Mucosa of descending colon (tissue), 3 donors: ENCODE data around the gene DNTT. TPM values are rescaled to one million over a fixed set of nuclear protein-coding genes. Genes with fewer than 3 reads are reported as not detected.

Experiments
- ATAC-seq: fragments of 200-7000 bp; cut with Tn5 transposase; one replicate; pipeline ENCODE4 v1.9.1; 2020; ENCODE audit warnings: mild to moderate bottlenecking, moderate library complexity
- DNase-seq, 3 donors: peaks; one replicate each; pipeline ENCODE4 v3.0.0-alpha.2; 2020
- H3K36me3 ChIP-seq: fragments of 200-600 bp; one replicate; pipeline ENCODE4 v1.8.0; 2021; ENCODE audit warnings: low read depth, mild to moderate bottlenecking
- H3K4me1 ChIP-seq: fragments of 200-600 bp; one replicate; pipeline ENCODE4 v1.8.0; 2021; ENCODE audit warnings: low read depth, mild to moderate bottlenecking
- H3K4me3 ChIP-seq: fragments of 200-600 bp; one replicate; pipeline ENCODE4 v1.8.0; 2021; ENCODE audit warnings: mild to moderate bottlenecking
- H3K9me3 ChIP-seq: fragments of 200-600 bp; one replicate; pipeline ENCODE4 v1.8.0; 2021; ENCODE audit warnings: mild to moderate bottlenecking
- intact Hi-C, 2 donors: fragments of 100-400 bp; cut with DNase I in 1 of 2; cut with micrococcal nuclease in 1 of 2; formaldehyde crosslinking; loops; one replicate each; pipeline versions ENCODE4 v1.11.0 to v1.11.1; 2022; cut with DNase I, micrococcal nuclease
- total RNA-seq, 3 donors: library from RNA; stranded (reverse); fragmentation: NEBNext Ultra II Directional in 2 of 3; extraction: Animal tissue kit (Norgen Biotek cat#: 25700) in 2 of 3; gene quantifications; one replicate each; pipeline versions ENCODE4 v1.2.1 to v1.2.4, GENCODE V29; 2021 to 2023
- TF ChIP-seq, protein P1 (sequence below): fragments of 200-600 bp; IDR thresholded peaks from one replicate; pipeline ENCODE4 v1.8.0; 2022; ENCODE audit warnings: antibody characterized with exemption, mild to moderate bottlenecking
- donor health status: DM: no; HTN: no; CAD: no; lungs with moderate emphysema.
- donor health status: DM: no; HTN: no; CAD: no.
- donor health status: DM: no; HTN: yes; CAD: no.

DNTT gene
- total RNA-seq, 3 donors from 2014 or later = not detected

GRCh38 chr10:96317067-96317833 lies 13.0 kb downstream of the DNTT start:
- H3K4me3 ChIP-seq = no peak overlapping the region
- TF ChIP-seq, protein P1, sequence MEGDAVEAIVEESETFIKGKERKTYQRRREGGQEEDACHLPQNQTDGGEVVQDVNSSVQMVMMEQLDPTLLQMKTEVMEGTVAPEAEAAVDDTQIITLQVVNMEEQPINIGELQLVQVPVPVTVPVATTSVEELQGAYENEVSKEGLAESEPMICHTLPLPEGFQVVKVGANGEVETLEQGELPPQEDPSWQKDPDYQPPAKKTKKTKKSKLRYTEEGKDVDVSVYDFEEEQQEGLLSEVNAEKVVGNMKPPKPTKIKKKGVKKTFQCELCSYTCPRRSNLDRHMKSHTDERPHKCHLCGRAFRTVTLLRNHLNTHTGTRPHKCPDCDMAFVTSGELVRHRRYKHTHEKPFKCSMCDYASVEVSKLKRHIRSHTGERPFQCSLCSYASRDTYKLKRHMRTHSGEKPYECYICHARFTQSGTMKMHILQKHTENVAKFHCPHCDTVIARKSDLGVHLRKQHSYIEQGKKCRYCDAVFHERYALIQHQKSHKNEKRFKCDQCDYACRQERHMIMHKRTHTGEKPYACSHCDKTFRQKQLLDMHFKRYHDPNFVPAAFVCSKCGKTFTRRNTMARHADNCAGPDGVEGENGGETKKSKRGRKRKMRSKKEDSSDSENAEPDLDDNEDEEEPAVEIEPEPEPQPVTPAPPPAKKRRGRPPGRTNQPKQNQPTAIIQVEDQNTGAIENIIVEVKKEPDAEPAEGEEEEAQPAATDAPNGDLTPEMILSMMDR = no peak
- intact Hi-C loops = no loop called here
- no peak for DNase-seq
- no peak for ATAC-seq
- H3K36me3 ChIP-seq = no peaks in the 10 kb centered on the region
- no peaks in the 10 kb centered on the region for H3K4me1 ChIP-seq
- H3K9me3 ChIP-seq = no peaks in the 10 kb centered on the region

- no peak overlapping the region for H3K4me3 ChIP-seq
- H3K4me1 ChIP-seq = no peaks in the 10 kb centered on the region
- ATAC-seq = peak; percentile 18
- DNase-seq = no peak
- TF ChIP-seq, protein P1 = no peak
- no peaks in the 10 kb centered on the region for H3K36me3 ChIP-seq
- intact Hi-C loops = no loop called here
- H3K9me3 ChIP-seq = no peaks in the 10 kb centered on the region
Measured at GRCh38 chr10:96319754-96320474, 15.7 kb downstream of the DNTT start.

DNA sequence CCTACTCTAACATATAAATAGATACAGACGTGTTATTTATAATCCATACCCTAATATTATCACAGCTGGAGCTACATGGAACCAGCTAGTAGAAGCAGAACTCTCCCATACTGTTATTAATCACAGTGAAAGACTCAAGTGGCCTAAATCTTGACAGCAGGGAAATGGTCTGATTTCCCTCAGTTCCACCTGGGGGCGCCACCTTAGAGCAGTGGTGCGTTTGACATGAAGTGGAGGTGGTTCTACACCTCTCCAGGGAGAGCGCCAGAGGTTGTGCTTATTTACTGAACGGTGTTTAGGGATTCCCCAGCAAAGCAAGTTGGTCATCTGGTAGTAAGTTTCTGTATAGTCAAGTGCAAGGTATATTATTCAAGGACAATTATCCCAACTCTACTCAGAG lies 17.6 kb downstream of the DNTT start:
- TF ChIP-seq, protein P1 = no peak
- no peaks in the 10 kb centered on the region for H3K36me3 ChIP-seq
- H3K4me3 ChIP-seq = no peak overlapping the region
- H3K9me3 ChIP-seq = no peaks in the 10 kb centered on the region
- no peak for ATAC-seq
- no peak for DNase-seq
- intact Hi-C loops = no loop called here
- no peaks in the 10 kb centered on the region for H3K4me1 ChIP-seq

DNA sequence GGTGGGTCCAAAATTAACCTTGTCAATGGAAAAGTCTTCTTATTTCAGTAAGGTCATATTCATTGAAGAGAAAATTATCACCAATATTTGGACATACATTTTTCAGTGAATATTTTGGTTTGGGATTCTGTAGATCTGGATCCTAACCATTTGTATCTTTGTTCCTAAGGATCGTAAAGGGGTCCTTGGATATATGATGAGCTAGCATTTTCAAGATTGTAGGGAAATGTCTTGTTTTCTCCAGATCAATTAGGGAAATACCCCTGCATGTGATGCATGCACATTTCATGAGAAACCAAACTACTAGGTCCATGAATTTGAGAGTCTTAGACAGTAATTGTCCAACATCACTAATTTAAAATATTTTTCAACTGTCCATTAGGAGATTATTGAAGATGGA lies 18.0 kb downstream of the DNTT start:
- no peaks in the 10 kb centered on the region for H3K9me3 ChIP-seq
- ATAC-seq (no peak), DNase-seq (no peak)
- intact Hi-C loops = no loop called here
- TF ChIP-seq, protein P1 = no peak
- no peak overlapping the region for H3K4me3 ChIP-seq
- no peaks in the 10 kb centered on the region for H3K36me3 ChIP-seq
- H3K4me1 ChIP-seq = no peaks in the 10 kb centered on the region

DNA sequence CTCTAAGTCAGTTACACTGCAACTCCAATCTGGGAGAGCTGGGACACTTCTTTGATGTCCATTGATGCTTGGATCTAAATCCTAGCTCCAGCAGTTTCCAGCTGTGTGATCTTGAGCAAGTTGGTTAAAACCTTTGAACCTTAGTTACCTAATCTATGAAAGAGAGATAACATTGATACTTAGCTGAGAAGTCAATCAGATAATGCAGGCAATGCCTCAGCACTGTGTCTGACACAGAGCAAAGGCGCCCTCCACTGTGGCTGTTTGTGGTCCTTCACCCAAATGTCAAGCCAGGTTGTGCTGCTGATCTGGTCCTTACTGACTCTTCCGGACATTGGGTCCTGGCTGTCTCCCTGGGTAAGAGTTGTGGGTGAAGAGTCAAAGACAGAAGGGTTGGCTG lies 20.2 kb downstream of the DNTT start:
- intact Hi-C loops = no loop called here
- no peak for ATAC-seq
- H3K9me3 ChIP-seq = no peaks in the 10 kb centered on the region

More for the DNA sequence above, 20.2 kb downstream of the DNTT start:
- Histone ChIP-seq H3K4me1 (no peaks in the 10 kb centered on the region), H3K36me3 (no peaks in the 10 kb centered on the region), H3K4me3 (no peak overlapping the region)
- no peak for DNase-seq
- TF ChIP-seq, protein P1 = no peak
